HEK293 (cell line): ENCODE measurements around the gene ENO3.

Experiments
- CTCF ChIP-seq: fragments of 450-650 bp; formaldehyde crosslinking; IDR thresholded peaks from 2 replicates; pipeline ENCODE4 v1.5.1; 2016; ENCODE audit warnings: missing biosample characterization, missing genetic modification characterization
- KLF8 ChIP-seq: fragments of 450-650 bp; formaldehyde crosslinking; IDR thresholded peaks from 2 replicates; pipeline ENCODE4 v1.5.1; 2016; ENCODE audit warnings: missing biosample characterization, missing genetic modification characterization
- ZFP41 ChIP-seq: fragments of 450-650 bp; formaldehyde crosslinking; IDR thresholded peaks from 2 replicates; pipeline ENCODE4 v1.5.1; 2016; ENCODE audit warnings: missing biosample characterization, missing genetic modification characterization, borderline replicate concordance
- ZNF148 ChIP-seq: fragments of 450-650 bp; formaldehyde crosslinking; IDR thresholded peaks from 2 replicates; pipeline ENCODE4 v1.5.0; 2017; ENCODE audit warnings: missing biosample characterization, missing genetic modification characterization, borderline replicate concordance
- ZNF24 ChIP-seq: fragments of 450-650 bp; formaldehyde crosslinking; IDR thresholded peaks from 2 replicates; pipeline ENCODE4 v1.5.1; 2016; ENCODE audit warnings: missing biosample characterization, missing genetic modification characterization
- ZNF266 ChIP-seq: fragments of 450-650 bp; formaldehyde crosslinking; IDR thresholded peaks from 2 replicates; pipeline ENCODE4 v1.5.1; 2016; ENCODE audit warnings: missing biosample characterization, missing genetic modification characterization, low read depth
- ZNF280D ChIP-seq: fragments of 450-650 bp; formaldehyde crosslinking; IDR thresholded peaks from 2 replicates; pipeline ENCODE4 v1.5.1; 2016; ENCODE audit warnings: missing biosample characterization, missing genetic modification characterization
- ZNF292 ChIP-seq: fragments of 450-650 bp; formaldehyde crosslinking; IDR thresholded peaks from 2 replicates; pipeline ENCODE4 v1.5.1; 2016; ENCODE audit warnings: low read depth, missing biosample characterization, missing genetic modification characterization, borderline replicate concordance
- ZNF37A ChIP-seq: fragments of 450-650 bp; IDR thresholded peaks from 2 replicates; pipeline ENCODE4 v1.5.1; 2018; ENCODE audit warnings: missing biosample characterization, missing genetic modification characterization
- ZNF398 ChIP-seq: fragments of 450-650 bp; formaldehyde crosslinking; IDR thresholded peaks from 2 replicates; pipeline ENCODE4 v1.5.1; 2017; ENCODE audit warnings: missing biosample characterization, missing genetic modification characterization
- ZNF433 ChIP-seq: fragments of 450-650 bp; formaldehyde crosslinking; IDR thresholded peaks from 2 replicates; pipeline ENCODE4 v1.5.1; 2016; ENCODE audit warnings: missing biosample characterization, missing genetic modification characterization, low read depth
- ZNF571 ChIP-seq: fragments of 450-650 bp; formaldehyde crosslinking; IDR thresholded peaks from 2 replicates; pipeline ENCODE4 v1.5.0; 2017; ENCODE audit warnings: missing biosample characterization, missing genetic modification characterization
- ZNF610 ChIP-seq: fragments of 450-650 bp; formaldehyde crosslinking; IDR thresholded peaks from 2 replicates; pipeline ENCODE4 v1.5.1; 2016; ENCODE audit warnings: missing biosample characterization, missing genetic modification characterization, borderline replicate concordance
- ZNF664 ChIP-seq: fragments of 450-650 bp; formaldehyde crosslinking; IDR thresholded peaks from 2 replicates; pipeline ENCODE4 v1.5.1; 2016; ENCODE audit warnings: missing biosample characterization, missing genetic modification characterization

DNA sequence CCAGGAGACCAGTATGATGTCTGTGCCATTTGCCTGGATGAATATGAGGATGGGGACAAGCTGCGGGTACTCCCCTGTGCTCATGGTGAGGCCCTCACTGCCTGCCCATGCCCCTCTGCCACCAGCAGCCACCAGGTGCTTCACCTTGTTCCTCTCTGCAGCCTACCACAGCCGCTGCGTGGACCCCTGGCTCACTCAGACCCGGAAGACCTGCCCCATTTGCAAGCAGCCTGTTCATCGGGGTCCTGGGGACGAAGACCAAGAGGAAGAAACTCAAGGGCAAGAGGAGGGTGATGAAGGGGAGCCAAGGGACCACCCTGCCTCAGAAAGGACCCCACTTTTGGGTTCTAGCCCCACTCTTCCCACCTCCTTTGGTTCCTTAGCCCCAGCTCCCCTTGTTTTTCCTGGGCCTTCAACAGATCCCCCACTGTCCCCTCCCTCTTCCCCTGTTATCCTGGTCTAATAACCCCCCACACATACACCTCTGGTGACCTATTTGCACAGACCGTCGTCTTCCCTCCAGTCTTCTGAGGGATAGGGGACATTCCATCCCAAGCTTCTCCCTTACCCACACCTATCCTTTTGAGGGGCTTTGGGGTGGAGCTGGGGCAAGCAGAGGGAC is 6.3 kb upstream of the ENO3 start:
- TF ChIP-seq ZNF292 (tag by site-specific recombination) (no peak), CTCF (no peak), ZNF610 (tag by site-specific recombination) (no peak), ZFP41 (no peak), ZNF266 (tag by site-specific recombination) (no peak), ZNF280D (tag by site-specific recombination) (no peak), ZNF433 (no peak), ZNF37A (no peak), ZNF398 (tag by site-specific recombination) (no peak), ZNF24 (tag by site-specific recombination) (no peak), ZNF571 (tag by site-specific recombination) (no peak), ZNF664 (tag by site-specific recombination) (no peak), ZNF148 (tag by site-specific recombination) (no peak), KLF8 (no peak)
